Right ventricle myocardium inferior (tissue), 1 donor: ENCODE data around the gene WHRN. TPM values are rescaled to one million over a fixed set of nuclear protein-coding genes. Genes with fewer than 3 reads are reported as not detected.

Experiments
- ATAC-seq: fragments of 200-7000 bp; cut with Tn5 transposase; one replicate; pipeline ENCODE4 v1.9.1; 2020; ENCODE audit warnings: mild to moderate bottlenecking, moderate library complexity
- DNase-seq: peaks from one replicate; pipeline ENCODE4 v3.0.0; 2021; ENCODE audit errors: missing footprints
- intact Hi-C: fragments of 100-400 bp; cut with DNase I; formaldehyde crosslinking; loops from one replicate; pipeline ENCODE4 v1.11.0; 2022
- total RNA-seq: library from RNA; stranded (reverse); fragmentation: NEBNext Ultra II Directional; extraction: Animal tissue kit (Norgen Biotek cat#: 25700); gene quantifications from one replicate; pipeline ENCODE4 v1.2.1, GENCODE V29; 2021
- donor health status: DM: no; HTN: yes; CAD: no; lungs with severe emphysema.

Gene WHRN
- total RNA-seq, 1 donor from 2014 or later = 0.49 TPM

DNA sequence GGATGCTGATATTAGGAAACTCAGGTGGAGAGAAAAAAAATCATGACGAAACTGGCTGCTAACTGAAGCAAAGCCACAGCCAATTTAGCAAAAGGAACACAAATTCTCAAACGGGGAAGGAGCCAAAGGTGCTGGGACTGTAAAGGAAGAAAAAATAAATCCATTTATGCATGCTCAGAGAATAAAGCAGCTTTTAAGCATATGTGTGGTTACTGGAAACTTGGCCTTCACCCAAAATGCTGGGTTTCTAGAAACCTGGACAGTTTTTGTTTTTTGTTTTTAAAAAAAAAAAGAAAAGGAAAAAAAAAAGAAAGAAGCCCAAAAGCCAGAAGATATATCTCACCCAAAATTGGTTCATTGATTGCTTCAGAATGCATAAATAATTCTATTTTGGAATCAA, 8.0 kb downstream of the WHRN start:
- intact Hi-C loops = no loop called here
- DNase-seq (no peak), ATAC-seq (no peak)

DNA sequence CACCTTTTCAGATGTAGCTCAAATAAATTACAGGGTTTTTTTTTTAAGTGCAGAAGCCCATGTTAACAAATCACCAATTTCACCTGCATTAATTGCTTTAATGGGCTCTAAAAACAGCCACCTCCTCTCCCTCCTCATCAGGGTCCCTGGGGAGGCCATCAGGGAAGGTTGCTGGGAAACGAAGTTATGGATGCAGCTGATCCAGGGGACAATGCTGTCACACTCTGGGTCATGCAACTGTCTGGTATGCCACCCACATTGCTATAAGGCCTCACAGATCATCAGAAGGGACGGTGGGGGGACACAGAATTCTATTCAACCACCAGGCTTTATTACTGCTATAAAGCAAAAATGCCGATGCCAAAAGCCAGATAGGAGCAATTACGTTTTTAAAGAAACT, 9.3 kb downstream of the WHRN start:
- DNase-seq = no peak
- intact Hi-C loops = no loop called here

DNA sequence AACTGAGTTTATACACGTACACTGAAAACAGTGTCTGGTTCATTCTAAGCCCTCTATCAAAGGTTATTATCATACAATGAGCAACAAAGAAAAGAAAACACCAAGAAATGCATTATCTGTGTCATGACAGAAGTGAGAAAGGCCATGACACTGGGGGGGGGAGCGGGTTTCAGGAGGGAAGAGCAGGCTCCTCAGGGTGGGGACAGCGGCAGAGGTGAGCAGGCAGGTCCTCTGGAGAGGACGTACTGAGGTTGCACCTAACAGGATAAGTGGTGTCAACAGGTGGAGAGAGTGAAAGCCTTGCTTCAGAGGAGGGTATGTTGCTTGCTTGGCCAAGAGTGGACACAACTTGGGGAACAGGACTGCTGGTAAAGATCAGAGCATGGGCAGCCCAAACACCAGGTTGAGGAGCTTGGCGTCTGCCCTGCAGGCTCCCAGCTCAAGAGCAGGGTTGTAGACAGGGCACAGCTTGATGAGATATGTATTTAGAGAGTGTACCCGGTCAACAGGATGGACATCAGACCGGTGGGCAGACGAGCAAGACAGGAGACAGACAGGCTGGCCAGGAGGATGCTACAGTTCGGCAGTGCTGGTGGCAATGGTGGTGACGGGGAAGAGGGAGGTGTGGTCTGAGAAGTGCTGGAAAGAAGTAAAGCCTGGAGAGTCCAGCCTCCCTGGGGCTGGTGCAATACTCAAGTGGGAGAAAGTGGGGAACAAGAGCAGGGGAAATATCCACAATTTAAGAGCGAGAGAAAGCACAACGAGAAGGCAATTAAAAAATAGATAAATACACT, 10.3 kb downstream of the WHRN start:
- no peak for DNase-seq
- ATAC-seq = no peak

More for the DNA sequence above, 9.3 kb downstream of the WHRN start:
- no peak for ATAC-seq

DNA sequence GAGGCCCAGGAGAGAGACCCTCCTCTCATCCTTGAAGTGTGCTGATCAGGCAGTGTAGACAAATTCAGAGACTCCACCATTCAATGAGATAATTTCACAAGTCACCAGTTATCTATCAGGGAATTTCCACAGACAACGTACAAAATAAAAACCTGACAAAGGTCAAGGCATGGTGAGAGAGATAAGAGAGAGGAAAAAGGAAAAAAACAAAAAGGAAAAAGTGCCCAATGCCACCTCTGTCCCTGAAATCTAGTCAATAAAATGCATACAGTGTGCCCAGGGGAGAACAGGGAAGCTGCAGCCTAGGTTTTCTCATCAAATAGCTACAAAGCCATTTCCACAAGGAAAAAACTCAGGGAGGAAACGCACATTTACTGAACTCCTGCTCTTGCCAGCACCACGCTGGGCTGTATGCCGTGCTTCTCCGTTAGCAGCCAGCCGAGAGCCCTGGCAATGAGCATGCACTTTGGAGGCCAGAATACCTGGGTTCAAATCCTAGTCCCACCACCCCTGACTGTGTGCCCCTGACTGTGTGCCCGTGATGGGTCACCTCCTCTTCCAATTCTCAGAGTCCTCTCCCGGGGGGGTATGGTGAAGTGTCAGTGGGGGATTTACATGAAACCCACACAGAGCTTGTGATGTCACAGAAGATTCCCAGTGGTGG, 11.6 kb downstream of the WHRN start:
- no peak for ATAC-seq
- no peak for DNase-seq
- intact Hi-C loops = no loop called here

More for the DNA sequence above, 10.3 kb downstream of the WHRN start:
- intact Hi-C loops = no loop called here

DNA sequence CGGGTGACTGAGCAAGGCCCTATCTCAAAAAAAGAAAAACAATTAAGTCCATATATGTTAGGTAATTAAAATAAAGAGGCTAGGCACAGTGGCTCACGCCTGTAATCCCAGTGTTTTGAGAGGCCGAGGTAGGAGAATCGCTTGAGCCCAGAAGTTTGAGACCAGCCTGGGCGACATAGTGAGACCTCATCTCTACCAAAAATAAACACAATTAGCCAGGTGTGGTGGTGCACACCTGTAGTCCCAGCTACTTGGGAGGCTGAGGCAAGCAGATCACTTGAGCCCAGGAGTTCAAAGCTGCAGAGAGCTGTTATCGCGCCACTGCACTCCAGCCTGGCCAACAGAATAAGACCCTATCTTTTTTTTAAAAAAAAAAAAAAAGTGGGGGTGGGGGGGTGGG, 12.3 kb downstream of the WHRN start:
- intact Hi-C loops = no loop called here
- DNase-seq = no peak
- no peak for ATAC-seq

DNA sequence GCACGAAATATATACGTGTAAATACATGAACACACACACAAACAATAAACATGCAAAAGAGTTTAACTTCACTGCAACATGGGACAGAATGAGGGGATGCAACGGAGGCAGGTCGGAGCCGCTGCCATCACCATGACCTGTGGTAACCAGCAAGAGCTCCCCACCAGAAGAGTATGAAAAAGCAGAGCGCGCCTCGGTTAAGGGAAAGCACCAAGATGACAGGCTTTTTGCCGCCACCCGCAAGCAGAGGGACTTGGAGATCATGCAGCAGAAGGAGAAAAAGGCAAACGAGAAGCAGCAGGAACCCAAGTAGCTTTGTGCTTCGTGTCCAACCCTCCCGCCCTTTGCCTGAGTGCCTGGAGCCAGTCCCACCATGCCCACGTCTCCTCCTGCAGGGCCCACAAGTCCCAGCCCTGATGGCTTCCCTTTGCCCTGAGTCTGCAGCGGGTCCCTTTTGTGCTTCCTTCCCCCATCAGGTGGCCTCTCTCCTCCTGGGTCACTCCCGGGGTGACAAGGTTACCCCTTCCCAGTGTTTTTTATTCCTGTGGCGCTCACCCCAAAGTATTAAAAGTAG, 13.8 kb downstream of the WHRN start:
- DNase-seq = no peak
- intact Hi-C loops = no loop called here
- no peak for ATAC-seq

DNA sequence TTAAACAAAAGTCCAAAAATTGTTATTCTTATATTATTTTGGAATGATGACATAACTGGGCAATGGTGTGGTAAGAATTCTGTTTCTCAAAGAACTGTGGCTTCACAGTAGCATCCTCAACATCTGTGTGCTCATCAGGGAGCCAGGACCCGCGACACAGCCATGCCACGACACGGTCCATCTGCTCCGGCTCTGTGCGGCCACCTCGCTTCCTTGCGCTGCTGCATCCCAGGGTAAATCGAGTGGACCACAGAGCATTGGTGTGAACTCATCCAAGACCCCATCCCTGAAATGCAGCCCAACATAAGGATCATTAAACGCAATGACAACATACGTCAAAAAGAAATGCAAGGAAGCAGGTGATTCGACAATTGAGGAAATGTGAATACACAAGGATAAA, 15.3 kb downstream of the WHRN start:
- ATAC-seq (no peak), DNase-seq (no peak)
- intact Hi-C loops = loop anchor here (5.0 kb wide), 1 partner anchor 162 kb away; no protein-coding TSS in a partner anchor

DNA sequence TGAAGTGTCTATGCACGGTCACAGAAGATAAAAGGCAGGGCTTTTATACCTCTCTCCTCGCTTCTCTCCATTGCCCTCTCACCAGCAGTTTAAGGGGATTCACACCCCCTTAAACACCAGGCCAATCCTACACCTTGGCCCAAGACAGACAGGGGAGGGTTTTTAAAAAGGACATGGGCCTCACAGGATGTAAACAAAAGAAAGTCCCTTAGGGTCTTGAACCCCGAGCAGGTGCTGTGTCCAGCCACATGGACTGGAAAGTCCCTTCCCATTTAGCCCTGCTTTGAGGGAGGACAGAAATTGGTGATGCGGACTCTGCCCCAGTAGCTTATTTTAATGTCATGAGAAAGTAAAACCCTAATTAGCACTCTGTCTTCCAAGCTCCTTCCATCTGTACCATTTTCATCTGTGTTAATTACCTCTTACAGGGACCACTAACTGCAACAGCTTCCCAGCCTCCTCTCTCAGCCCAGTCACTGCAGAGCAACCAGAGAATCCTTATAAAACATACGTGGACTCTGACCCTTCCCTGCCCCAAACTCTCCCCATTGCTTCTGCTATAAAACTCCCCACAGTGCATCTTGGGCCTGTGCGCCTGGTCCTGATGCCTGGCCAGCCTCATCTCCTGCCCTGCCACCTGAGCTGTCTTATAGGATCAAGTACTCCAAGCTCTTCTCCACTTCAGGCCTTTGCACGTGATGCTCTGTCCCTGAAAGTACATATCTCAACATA, 16.7 kb downstream of the WHRN start:
- intact Hi-C loops = loop anchor here (5.0 kb wide), 1 partner anchor 164 kb away; no protein-coding TSS in a partner anchor
- DNase-seq (no peak), ATAC-seq (no peak)

DNA sequence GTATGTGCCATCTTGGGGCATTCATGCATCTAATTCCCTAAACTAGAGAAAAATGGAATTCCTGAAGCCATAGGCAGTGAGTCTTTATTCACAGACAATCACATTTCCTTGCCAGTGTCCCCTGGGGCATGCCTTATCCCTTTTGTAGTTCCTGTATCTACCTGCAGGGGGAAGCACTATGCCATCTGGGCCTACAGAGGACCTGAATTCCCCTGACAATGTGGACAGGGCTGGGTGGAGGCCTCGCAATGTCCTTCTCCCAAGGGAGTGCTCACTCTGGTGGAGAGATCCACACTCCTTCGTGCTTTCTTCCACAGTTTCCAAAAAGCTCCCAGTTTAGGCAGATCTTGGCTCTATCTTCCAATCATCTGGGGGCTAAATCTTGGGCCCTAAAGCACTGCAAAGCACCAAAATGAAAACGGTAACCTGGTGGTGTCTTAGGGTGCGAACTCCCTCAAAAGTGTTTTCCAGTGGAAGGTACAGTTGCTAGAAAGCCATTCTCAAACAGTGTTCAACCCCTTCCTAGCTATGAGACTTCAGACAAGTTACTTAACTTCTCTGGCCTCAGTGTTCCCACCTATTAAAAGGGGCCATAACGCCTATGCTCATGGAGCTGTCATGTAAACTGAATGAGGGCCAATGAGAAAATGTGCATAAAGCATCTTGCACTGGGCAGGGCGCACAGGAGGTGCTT, 17.5 kb downstream of the WHRN start:
- DNase-seq = no peak
- intact Hi-C loops = loop anchor here (2.0 to 5.0 kb wide), 2 partner anchors 21 to 165 kb away; no protein-coding TSS in a partner anchor
- ATAC-seq = peak; percentile 74

DNA sequence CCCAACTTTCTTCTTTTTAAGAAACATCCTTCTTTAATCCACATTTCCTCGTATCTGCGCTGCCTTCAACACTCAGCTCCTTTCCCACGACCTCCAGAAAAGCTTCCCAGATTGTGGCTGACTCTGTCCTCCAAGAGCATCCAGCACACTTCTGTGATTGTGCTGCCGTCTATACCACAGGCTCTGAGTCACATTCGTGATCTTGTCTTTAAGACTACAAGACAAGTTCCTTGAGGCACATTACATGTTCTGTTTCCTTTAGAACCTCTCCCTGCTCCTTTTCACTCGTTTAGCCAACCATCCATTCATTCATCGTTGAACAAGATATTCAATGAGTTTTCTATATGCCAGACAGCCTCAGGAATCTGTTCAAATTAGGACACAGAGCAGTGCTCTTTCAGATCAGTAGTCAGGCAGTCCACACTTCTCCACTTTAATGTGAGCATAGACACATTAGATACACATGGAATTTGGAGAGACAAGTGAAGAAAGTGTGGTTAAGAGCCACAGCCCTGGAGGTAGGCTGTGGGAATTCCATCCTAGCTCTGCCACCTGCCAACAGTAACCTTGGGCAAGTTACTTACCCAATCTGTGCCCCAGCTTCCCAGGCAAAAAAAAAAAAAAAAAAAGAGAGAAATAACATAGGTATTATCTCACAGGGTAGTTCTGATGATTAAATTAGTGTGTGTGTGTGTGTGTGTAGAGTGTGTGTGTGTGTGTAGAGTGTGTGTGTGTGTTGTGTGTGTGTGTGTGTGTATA, 18.9 kb downstream of the WHRN start:
- intact Hi-C loops = loop anchor here (2.0 to 5.0 kb wide), 2 partner anchors 20 to 166 kb away; no protein-coding TSS in a partner anchor
- ATAC-seq (no peak), DNase-seq (no peak)

DNA sequence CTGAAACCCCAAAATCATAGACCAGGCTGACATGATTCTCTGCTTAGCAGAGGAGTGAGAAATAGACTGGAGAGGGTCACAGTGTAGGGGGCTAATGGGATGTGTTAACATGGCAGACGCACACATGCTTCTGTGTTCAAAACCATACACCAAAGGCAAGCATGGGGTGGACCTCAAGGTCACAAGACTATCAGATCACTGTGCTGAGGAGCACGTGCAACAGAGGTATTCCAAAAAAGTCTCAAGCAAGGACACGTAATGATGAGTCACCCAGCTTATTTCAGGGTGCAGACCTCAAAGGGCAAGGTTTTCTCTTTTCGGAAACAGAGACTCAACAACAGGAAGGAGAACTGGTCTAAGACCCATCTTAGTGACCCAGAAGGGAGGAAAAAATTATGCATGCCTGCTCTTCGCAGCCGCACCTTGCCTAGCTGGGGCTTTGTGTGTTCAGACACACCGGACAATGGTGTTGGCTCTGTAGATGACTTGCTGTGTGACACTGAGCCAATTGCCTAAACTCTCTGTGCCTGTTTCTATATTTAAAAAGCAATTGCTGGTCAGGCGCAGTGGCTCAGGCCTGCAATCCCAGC, 20.3 kb downstream of the WHRN start:
- ATAC-seq (no peak), DNase-seq (no peak)
- intact Hi-C loops = loop anchor here (5.0 kb wide), 1 partner anchor 167 kb away; no protein-coding TSS in a partner anchor

DNA sequence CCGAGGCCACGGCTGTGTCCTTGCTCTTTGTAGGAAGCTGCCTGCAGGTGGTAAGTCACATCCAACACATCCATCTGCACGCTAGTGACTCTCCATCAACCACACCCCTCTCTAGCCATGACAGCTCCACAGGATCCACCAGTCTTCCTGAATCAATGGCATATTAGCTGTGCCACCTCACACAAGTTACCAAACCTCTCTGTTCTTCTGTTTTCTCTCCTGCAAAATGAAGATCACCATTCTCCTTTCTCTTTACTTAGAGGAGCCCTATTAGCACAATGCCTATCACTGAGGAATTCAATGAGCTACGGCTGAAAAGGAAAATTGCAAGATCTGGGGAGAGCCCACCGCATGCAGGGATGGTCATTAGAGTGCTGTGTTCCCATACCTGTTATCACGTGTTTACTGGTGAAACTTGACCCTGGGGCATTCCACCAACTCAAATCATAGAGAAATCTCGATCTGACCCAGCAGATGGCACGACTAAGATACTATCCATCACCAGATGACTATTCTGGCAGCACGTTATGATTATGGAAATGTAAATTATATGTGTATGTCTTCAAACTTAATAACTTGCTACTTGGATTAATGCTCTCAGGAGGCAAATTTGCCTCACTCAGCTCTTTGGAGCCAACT, 20.9 kb downstream of the WHRN start:
- ATAC-seq = no peak
- DNase-seq = no peak
- intact Hi-C loops = no loop called here

DNA sequence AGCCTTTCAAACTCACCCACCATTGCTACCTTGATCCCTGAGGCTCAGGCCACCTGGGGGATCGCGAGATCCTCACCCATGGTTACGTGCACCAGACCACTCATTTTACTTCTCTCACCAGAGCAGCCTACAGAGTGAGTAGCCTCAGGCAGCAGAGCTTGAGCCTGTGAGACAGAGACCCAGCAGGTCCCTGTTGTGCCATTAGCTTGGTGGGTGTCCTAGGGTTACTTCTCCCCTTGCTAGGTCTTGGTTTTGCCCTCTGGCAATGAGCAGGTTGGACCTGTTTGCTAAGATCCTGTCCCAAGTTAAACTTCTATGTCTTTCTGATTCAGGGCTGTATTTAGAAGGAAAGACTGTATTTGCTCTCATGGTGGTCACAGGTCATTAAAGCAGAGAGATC, 21.8 kb downstream of the WHRN start:
- DNase-seq (no peak), ATAC-seq (no peak)
- intact Hi-C loops = no loop called here

DNA sequence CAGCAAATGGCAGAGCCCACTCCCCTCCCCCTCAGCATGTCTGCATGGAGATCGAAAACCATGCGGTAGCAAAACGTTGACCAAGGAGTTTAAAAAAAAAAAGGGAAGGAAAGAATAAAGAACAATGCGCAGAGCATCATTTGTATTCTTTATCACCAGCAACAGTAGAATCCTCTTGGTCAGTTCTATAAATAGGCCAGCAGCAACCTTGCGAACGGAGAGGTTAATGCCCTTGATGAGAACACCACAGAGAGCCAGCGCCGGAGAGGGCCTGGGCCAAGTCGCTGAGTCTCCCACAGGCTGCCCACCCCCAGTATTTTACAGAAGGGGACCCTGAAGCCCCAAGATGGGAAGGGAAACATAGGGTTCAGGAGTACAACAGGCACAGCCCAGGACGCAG, 22.7 kb downstream of the WHRN start:
- intact Hi-C loops = no loop called here
- ATAC-seq (peak; percentile 48), DNase-seq (no peak)

DNA sequence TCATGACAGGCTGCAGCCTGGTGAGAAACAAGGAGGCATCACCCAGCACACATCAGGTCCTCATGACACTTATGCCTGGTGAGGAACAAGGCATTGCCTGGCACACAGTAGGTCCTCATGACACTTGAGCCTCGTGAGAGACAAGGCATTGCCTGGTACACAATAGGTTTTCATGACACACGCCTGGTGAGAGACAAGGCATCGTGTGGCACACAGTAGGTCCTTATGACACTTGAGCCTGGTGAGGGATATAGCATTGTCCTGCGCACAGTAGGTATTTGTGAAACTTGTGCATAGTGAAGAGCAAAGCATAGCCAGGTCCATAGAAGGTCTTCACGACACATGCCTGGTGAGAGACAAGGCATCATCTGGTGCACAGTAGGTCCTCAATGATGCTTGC, 23.5 kb downstream of the WHRN start:
- intact Hi-C loops = no loop called here
- no peak for DNase-seq
- ATAC-seq = no peak

DNA sequence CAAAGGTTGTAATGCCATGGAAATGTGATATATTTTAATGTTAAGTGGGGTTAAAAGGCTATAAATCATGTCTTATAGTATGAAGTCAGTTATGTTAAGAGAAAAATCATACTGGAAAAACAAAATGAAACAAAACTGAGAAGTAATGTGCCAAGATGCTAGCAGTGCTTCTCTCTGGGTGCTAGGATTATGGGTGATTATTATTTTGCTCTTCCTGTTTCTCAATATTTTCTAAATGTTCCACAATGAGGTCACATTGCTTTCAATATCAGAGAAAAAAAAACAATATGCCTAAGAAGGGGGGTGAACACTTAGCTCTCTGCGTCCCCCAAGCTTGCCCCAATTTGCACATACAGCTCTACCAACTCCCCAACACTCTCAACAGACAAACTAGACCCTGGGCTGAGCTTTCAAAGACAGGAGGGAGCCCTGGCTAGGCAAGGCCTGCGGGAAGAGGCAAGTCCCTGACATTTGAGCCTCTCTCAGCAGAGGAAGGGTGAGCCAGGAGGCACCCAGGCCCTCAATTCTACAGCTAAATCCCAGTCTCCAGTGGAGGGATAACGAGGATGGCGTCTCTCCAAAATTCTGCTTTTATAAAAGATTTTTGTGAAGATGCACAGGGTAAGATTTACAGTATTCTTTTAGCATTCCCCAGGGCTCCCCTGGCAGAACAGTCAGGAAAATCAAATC, 24.4 kb downstream of the WHRN start:
- no peak for ATAC-seq
- intact Hi-C loops = no loop called here
- no peak for DNase-seq

DNA sequence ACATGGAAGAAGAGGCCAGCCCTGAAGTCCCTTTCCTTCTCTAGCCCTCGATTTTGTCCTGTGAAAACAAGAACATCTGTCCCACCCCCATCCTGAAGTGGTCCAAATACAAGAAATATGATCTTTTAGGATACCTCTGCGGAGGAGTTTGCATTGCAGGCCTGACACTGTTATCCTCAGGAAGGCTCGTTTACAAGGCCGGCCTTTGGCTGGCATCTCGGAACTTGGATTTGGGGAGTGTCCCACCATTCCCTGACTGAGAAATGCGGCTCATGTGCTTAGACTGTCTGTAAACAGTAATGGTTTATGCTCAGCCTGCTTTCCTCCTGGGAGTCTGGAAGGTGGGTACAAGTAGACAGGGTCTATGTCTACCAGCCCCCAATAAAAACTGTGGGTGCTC, 26.4 kb downstream of the WHRN start:
- intact Hi-C loops = no loop called here
- ATAC-seq = no peak

More for the DNA sequence above, 26.4 kb downstream of the WHRN start:
- no peak for DNase-seq
